COLO829 (cell line): Measurements from ENCODE around the gene PSORS1C1.
"Not testable (repeated sequence)": the region's sequence is repeated elsewhere in the genome, so short reads cannot be mapped to it uniquely, and the experiment has no call there.

Source experiments
- DNase-seq: peaks from one replicate; pipeline ENCODE4 v3.0.0; 2012; ENCODE audit warnings: low spot score

The PSORS1C1 gene, protein sequence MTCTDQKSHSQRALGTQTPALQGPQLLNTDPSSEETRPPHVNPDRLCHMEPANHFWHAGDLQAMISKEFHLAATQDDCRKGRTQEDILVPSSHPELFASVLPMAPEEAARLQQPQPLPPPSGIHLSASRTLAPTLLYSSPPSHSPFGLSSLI

DNA sequence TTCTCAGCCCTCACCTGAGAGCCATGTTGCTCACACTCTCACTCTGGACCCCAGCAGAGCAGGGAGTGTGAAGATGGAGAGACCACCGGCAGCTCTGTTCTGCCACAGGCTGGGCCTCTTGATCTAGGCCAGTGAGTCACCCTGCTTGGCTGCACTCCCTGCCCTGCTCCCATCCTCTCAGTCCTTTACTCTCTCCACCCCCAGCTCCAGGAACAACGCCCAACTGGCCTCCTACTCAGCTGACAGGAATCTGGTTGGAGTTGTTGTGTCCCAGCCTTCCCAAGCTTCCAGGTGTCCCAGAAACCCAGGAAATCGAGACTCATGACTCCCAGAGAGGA is at the start of gene PSORS1C1:
Gene PSORS1C1 (plus strand): TSS at position 260 of the 338 bp plus-strand sequence. CDS start 14,833 bp downstream, outside the sequence.
- DNase-seq: peak; percentile 87

DNA sequence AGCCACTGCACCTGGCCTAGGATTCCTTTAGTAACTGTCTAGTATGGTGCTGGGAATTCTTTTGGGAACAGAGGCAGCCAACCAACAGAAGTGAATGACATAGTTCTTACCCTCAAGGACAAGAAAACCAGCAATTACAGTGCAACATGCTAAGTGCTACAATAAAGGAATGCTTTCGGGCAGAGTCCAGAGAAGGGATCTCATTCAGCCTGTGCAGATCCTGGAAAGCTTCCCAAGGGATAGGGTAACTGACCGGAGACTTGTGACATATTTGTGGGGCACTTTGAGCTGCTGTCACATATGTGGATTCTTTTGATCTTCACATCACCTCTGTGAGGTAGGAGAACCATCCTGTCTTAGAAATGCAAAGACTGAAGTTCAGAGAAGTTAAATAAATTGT is 49.0 kb upstream of the PSORS1C1 start:
- no peak for DNase-seq

DNA sequence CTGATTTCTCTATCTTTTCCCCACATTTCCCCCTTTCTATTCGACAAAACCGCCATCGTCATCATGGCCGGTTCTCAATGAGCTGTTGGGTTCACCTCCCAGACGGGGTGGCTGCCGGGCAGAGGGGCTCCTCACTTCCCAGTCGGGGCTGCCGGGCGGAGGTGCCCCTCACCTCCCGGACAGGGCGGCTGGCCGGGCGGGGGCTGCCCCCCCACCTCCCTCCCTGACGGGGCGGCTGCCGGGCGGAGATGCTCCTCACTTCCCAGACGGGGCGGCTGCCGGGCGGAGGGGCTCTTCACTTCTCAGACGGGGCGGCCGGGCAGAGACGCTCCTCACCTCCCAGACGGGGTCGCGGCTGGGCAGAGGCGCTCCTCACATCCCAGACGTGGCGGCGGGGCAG is 47.6 kb upstream of the PSORS1C1 start:
- not testable (repeated sequence) for DNase-seq

DNA sequence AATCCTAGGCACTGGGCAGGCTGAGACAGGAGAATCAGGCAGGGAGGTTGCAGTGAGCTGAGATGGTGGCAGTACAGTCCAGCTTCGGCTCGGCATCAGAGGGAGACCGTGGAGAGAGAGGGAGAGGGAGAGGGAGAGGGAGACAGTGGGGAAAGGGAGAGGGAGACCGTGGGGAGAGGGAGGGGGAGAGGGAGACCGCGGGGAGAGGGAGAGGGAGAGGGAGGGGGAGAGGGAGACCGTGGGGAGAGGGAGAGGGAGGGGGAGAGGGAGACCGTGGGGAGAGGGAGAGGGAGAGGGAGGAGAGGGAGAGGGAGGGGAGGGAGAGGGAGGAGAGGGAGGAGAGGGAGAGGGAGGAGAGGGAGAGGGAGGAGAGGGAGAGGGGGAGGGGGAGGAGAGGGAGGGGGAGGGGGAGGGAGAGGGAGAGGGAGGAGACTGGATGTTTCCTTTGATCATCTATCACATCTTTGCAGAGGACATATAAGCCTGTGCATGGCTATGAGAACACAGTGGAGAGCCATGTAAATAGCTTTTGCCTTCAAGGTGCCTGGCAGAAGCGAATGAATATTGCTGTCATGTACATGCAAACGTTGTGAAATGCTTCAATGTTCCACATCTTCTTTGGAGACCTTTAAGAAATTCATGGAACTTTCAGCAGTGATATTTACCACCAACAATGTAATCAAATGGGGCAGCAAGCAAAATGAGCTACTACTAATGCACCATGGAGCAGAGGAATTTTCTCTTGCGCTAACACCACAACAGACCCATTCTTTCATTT is 46.5 kb upstream of the PSORS1C1 start:
- DNase-seq: not testable (repeated sequence)

DNA sequence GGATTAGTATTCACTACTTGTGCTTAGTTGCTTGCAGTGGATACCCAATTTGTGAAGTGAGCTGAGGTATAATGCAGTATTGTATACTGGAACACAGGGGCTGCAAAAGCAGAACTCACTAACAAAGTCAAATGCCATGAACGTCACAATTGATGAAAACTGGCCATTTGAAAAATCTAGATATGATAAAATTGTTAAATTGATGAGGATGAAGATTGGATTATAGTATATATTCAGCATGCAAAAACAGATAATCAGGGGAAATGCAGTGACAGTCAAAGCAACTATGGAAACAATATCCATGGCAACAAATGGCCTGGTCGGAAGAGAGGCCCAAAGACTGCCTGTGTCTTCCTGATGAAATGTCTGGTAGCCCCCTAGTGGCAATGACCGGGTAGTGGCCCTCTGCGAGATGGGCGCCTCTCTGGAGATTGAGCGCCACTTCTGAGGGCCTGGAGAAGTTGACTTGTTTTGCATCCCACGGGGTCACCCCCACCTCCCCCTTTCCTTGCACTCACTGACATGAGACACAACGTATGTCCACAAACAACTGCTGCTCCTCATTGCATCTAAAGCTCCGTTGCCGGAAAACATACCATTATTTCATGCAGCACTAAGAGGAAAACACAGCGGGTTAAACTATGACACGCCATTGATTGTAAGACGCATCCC is 45.8 kb upstream of the PSORS1C1 start:
- peak; percentile 94 for DNase-seq

DNA sequence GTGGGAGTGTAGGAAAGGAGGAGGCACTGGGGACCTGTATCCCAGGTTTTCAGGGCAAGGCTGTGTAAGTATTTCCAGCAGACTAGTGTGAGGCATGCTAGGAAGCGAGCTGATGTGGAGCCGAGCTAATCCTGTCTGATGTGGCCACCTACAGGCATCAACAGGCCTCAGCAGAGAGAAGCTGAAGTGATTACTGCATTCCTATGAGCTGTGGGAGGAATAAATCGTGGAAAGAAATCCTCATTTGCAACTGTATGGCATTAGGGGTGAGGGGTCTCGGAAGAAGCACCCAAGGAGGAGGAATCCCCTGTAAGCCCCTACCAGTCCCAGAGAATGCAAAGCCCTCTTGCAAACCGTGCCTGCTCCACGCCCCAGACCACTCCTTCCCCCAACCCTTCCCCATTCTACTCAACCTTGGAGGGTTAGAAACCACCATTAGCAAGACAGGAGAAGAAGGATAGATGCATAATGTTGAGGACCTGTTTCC is 43.8 kb upstream of the PSORS1C1 start:
- peak; percentile 61 for DNase-seq

DNA sequence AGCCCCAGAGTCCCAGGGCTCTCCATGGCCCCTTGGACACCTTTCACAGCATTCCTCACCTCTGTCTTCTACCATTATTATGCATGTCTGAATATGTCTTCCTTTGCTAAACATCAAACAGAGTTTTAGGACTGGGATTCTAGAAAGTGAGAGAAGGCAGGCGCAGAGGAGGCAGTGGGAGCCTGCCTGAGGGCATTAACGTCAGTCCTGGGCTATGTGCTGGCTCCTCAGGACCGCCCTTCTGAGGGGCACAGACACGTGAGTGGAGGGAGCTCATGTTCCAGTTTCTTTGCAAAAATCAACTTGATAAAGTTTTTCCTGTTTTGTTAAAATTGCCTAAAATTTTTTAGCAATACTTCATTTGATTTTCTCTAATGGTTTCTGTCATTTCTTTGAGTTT is 40.2 kb upstream of the PSORS1C1 start:
- no peak for DNase-seq

DNA sequence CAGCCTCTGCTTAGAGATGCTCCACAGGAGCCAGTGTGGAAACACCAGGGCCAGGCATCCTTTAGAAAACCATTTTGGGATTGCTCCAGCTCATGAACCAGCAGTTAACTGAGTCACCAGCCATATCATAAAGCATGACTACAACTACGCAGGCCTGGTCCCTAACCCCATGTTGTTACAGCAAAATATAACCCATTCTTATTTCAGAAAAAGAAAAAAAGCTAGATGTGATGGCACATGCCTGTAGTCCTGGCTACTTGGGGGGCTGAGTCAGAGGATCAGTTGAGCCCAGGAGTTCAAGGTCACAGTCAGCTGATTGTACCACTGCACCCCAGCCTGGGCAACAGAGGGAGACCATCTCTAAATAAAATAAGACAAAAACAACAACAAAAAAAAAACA is 39.1 kb upstream of the PSORS1C1 start:
- no peak for DNase-seq

DNA sequence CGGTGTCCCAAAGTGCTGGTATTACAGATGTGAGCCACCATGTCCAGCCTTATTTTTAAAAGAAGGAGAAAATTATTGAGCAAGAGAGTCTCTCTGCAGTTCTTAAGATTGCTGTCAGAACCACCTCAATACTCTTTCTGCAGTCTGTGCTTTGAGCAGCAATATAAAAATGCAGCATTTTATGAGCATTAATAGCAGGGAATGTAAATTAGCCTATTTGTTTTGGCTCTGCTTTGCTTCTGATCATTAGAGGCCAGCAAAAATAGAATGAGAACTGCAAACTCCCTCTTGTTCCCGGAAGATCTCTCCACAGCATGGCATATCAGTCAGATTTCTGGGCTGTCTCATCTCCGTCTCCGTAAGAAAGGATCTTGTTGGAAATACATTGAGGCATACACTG is 38.0 kb upstream of the PSORS1C1 start:
- no peak for DNase-seq

DNA sequence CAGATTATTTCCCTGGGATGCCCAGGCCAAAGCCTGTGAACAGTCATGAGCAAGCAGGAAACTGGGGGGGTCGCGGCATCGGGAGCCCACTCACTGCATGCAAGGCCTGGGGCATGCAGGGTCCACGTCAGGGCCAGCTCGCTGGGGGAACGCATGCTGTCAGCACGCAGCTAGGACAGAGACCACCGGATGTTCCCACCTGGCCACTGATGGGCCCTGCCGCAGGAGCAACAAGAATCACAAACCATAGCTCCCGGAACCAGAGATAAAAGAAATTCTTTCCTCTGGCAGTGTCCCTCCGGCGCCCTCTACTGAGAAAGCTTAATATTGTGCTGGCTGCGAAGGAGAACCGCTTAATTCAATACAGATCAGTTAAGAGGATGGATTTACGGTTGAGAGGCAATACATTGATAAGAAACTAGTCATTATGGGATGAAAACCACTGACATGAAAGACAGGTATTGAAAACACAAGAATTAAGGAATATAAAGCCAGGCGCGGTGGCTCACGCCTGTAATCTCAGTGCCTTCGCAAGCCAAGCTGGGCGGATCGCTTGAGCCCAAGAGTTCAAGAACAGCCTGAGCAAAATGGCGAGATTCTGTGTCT is 34.8 kb upstream of the PSORS1C1 start:
- DNase-seq: peak; percentile 74

DNA sequence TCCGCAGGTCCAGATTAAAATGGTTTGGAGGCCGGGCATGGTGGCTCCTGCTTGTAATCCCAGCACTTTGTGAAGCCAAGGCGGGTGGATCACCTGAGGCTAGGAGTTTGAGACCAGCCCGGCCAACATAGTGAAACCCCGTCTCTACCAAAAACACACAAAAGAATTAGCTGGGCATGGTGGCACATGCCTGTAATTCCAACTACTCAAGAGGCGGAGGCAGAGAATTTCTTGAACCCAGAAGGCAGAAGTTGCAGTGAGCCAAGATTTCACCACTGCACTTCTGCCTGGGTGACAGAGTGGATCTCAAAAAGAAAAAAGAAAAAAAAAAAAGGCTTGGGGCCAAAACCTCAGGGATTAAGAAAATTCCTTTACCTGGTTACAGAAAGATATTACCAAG is 32.7 kb upstream of the PSORS1C1 start:
- DNase-seq: no peak

DNA sequence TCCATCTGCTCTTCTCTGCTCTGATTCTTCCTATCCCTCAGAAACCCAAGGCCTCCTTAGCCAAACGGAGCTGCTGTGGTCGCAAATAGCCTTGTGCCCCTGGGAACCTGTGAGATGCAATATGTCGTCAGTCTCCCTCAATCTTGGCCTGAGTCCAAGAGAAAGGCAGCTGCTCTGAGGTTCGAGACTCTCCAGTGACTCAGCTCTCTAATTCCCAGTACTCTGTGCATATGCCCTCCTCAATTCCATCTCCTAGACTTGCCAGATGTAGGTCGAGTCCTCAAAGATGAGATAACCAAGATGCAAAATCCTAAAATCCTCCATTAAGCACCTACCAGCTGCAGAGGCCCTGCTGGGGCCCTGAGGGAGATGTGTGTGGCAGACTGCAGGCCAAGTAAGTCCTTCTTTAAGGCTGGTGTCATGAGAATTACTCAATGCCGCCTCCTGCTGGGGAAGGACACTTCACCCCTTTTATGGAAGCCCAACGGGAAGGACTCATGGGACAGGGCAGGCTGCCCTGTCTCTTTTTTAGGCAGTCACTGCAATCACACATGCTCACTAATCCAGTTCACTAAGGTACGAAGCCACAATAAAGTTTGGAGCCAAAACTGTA is 30.8 kb upstream of the PSORS1C1 start:
- no peak for DNase-seq

DNA sequence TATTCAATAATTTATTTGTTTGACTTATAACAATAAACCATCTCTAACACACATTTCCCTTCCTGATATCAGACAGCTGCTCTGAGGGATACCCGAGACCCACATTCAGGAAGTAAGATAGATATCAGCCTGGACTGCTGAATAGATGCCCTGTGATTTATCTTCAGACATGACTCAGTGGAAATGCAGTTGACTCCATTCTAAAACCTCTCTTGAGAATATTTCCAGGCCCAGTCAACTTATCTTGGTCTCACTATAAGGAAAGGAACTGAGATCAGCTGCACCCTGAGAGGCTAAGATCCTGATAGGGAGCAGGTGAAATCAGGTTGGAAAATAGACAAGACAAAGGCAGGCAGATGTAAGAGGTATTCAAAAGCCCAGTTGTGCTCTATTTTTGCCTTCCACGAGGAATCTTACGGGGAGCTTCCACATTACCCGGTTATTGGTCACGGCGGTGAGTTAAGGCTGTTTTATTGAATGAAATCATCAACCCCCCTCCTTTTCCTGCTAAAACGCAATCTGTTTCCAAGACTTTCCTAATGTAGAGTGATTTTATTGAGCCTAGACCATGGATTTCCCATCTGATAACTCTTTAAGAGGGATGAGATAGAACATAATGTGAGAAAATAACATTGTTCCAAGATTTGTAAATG is 27.7 kb upstream of the PSORS1C1 start:
- DNase-seq: peak; percentile 63

DNA sequence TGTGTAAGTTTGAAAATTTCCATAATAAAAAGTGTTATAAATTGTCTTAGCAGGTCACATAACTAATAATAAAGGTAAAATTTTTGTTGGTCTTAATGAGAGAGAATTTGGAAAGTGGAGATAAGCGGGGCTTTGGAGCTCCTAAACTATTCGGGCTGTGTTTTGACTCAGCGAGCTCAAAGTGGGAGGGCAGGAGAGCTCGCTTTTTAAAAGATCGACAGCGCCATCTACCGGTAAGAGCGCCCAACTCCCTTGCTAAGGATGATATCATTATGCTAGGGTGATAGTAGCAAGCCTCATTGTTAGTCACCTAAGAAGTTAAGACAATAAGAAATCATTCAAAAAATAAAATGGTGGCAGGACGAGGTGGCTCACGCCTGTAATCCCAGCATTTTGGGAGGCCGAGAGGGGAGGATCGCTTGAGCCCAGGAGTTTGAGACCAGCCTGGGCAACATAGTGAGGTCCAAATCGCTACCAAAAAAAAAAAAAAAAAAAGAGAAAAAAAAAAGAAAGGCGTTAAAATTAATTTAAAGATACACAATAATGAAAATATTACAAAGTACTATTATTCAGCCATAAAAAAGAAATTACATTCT is 27.0 kb upstream of the PSORS1C1 start:
- peak; percentile 93 for DNase-seq

DNA sequence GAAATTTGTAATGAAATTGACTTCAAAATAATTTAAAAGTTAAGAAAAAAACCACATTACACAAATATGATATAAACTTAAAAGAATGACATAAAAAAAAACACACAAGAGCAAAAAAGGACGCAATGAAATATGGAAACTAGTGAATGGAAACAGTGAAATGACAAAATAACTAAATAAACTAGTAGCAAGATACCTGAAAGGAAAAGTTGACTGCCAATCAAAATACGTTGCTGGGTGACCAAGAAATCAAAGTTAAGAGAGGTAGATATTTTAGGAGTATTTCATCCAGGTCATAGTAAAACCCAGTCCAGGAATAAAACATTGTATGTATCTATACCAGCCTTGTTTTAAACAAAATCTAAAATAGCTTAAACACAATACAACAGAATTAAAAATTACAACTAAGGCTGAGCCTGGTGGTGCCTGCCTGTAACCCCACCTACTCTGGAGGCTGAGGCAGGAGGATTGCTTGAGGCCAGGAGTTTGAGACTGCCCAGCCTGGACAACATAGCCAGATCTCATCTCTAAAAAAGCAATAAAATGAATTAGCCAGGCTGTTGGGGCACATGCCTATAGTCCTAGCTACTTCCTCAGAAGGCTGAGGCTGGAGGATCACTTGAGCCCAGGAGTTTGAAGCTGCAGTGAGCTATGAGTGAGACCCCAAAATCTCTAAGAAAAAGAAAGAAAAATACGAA is 24.2 kb upstream of the PSORS1C1 start:
- no peak for DNase-seq

DNA sequence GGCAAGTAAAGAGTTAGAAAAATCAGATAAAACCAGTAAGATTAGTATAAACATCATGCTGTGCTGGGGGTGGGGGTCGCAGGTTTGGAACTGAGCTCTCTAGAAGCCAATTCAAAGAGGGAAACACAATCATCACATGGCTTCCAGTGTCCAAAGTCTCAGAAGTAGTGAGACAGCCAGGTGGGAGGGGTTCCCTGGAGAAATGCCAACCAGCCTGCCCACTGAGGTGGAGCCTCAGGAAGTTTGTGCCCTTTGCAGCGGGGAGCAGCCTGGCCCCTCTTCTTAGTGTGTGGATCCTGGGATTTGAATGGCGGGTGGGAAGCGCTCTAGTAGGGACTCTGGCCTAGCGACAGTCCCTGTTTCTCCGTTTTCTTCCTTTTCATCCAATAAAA is 23.6 kb upstream of the PSORS1C1 start:
- no peak for DNase-seq

DNA sequence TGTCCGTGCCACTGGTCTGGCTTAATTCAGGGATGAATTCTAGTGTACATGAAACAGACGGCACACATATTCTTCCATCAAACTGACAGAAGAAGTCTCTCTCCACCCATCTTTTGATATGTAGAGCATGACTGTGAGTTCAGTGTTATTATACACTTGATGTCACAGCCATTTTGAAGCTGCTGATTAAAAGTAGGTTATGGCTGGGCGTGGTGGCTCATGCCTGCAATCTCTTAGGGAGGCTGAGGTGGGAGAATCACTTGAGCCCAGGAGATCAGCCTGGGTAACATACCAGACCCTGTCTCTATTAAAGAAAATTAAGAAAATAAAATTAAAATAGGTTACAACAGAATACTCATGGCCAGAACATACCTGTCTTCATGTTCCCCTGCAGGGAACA is 22.9 kb upstream of the PSORS1C1 start:
- no peak for DNase-seq

DNA sequence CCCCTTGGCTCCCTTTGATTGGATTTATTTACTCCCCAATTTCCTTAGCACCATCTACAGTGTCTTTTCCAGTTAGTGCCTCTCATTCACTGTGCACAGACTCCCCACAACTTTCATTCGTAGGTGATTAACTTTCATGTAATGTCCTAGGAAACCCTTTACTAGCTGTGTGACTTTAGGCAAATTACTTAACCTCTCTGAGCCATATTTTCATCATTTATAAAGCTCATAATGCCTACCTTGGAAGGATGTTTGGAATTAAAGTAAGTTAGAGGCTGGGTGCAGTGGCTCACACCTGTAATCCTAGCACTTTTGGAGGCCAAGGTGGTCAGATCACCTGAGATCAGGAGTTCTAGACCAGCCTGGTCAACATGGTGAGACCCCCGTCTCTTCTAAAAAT is 22.4 kb upstream of the PSORS1C1 start:
- no peak for DNase-seq

DNA sequence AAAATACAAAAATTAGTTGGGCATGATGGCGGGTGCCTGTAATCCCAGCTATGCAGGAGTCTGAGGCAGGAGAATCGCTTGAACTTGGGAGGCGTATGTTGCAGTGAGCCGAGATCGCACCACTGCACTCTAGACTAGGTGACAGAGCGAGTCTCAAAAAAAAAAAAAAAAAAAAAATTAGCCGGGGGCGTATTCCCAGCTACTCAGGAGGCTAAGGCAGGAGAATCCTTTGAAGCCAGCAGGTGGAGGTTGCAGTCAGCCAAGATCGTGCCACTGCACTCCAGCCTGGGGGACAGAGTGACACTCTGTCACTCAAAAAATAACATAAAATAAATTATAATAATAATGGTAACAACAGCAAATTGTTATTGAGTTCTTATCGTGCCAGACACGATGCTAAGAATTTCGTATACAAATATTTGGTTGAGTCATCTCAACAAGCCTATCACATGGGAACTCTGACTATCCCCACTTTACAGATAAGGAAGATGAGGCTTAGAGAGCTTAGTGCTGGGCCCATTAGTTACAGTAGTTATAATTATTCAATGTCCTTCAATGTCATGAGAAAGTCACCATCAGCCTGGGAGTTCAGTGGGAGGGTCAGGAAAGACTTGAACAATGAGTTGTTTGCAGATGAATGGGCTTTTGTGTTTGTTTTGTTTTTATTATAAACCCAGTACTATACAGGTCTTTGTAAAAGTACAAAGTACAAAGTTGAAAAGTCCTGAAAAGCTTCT is 21.7 kb upstream of the PSORS1C1 start:
- DNase-seq: no peak

DNA sequence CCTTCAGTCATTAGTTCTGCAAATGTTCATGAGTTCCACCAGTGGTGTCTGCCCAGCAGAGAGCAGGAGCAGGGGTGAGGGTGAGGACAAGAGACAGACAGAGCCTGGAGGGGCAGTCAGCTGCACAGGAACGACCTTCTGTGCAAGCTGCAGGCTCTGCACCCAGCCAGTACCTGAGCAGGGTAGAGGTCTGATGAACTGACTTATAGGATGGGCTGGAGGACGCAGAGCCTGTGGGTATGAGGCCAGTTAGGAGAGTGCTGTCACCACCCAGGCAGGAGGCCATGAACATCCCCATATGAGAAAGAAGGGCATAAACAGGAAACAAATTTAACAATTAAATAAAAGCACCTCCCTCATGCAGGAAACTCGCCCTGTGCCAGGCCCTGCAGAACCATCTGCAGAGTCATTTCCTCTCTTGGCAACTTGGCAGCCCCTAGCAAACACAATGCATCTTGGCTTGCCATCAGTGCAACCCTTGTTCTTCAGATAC is 20.2 kb upstream of the PSORS1C1 start:
- DNase-seq: no peak
